Right ventricle myocardium inferior (tissue), 1 donor: Measurements from ENCODE around the gene TYW1. TPM values are rescaled to one million over a fixed set of nuclear protein-coding genes. Genes with fewer than 3 reads are reported as not detected.
"Not testable (repeated sequence)": the region's sequence is repeated elsewhere in the genome, so short reads cannot be mapped to it uniquely, and the experiment has no call there.

Experiments used
- ATAC-seq: fragments of 200-7000 bp; cut with Tn5 transposase; one replicate; pipeline ENCODE4 v1.9.1; 2020; ENCODE audit warnings: mild to moderate bottlenecking, moderate library complexity
- DNase-seq: peaks from one replicate; pipeline ENCODE4 v3.0.0; 2021; ENCODE audit errors: missing footprints
- intact Hi-C: fragments of 100-400 bp; cut with DNase I; formaldehyde crosslinking; loops from one replicate; pipeline ENCODE4 v1.11.0; 2022
- total RNA-seq: library from RNA; stranded (reverse); fragmentation: NEBNext Ultra II Directional; extraction: Animal tissue kit (Norgen Biotek cat#: 25700); gene quantifications from one replicate; pipeline ENCODE4 v1.2.1, GENCODE V29; 2021
- donor health status: DM: no; HTN: yes; CAD: no; lungs with severe emphysema.

Gene TYW1
- total RNA-seq, 1 donor from 2014 or later = 10.7 TPM

- ATAC-seq = peak; percentile 94
- DNase-seq, intact Hi-C loops: not testable (repeated sequence)
Measured at GRCh38 chr7:67036432-67037395, 40.1 kb downstream of the TYW1 start.

GRCh38 chr7:67040832-67041231, 44.2 kb downstream of the TYW1 start:
- ATAC-seq, intact Hi-C loops, DNase-seq: not testable (repeated sequence)

- intact Hi-C loops, DNase-seq: not testable (repeated sequence)
- peak; percentile 97 for ATAC-seq
Measured at GRCh38 chr7:67042781-67043558, 46.3 kb downstream of the TYW1 start.

- DNase-seq, intact Hi-C loops: not testable (repeated sequence)
- peak; percentile 32 for ATAC-seq
Measured at GRCh38 chr7:67043559-67043930, 46.9 kb downstream of the TYW1 start.

GRCh38 chr7:67045496-67045995, 48.9 kb downstream of the TYW1 start:
- ATAC-seq (no peak), DNase-seq (no peak)
- intact Hi-C loops = no loop called here

- ATAC-seq, DNase-seq, intact Hi-C loops: not testable (repeated sequence)
Measured at GRCh38 chr7:67046819-67047218, 50.2 kb downstream of the TYW1 start.

- intact Hi-C loops, DNase-seq: not testable (repeated sequence)
Measured at GRCh38 chr7:67049908-67050307, 53.3 kb downstream of the TYW1 start.

GRCh38 chr7:67052161-67052560, 55.5 kb downstream of the TYW1 start:
- DNase-seq, ATAC-seq, intact Hi-C loops: not testable (repeated sequence)

More at GRCh38 chr7:67049908-67050307, 53.3 kb downstream of the TYW1 start:
- not testable (repeated sequence) for ATAC-seq

GRCh38 chr7:67056683-67057082, 60.0 kb downstream of the TYW1 start:
- DNase-seq (no peak), ATAC-seq (no peak)
- intact Hi-C loops = no loop called here

GRCh38 chr7:67061321-67061720, 64.7 kb downstream of the TYW1 start:
- intact Hi-C loops, ATAC-seq: not testable (repeated sequence)

GRCh38 chr7:67062802-67063201, 66.2 kb downstream of the TYW1 start:
- DNase-seq, ATAC-seq, intact Hi-C loops: not testable (repeated sequence)

More at GRCh38 chr7:67061321-67061720, 64.7 kb downstream of the TYW1 start:
- DNase-seq = not testable (repeated sequence)

- ATAC-seq = peak; percentile 56
- intact Hi-C loops, DNase-seq: not testable (repeated sequence)
Measured at GRCh38 chr7:67066950-67067622, 70.5 kb downstream of the TYW1 start.

GRCh38 chr7:67076120-67076519, 79.5 kb downstream of the TYW1 start:
- DNase-seq, ATAC-seq, intact Hi-C loops: not testable (repeated sequence)

- DNase-seq, intact Hi-C loops: not testable (repeated sequence)
- ATAC-seq = peak; percentile 91
Measured at GRCh38 chr7:67082880-67083279, 86.2 kb downstream of the TYW1 start.

GRCh38 chr7:67089261-67089660, 92.6 kb downstream of the TYW1 start:
- ATAC-seq, DNase-seq, intact Hi-C loops: not testable (repeated sequence)

- ATAC-seq, intact Hi-C loops, DNase-seq: not testable (repeated sequence)
Measured at GRCh38 chr7:67091053-67091452, 94.4 kb downstream of the TYW1 start.

- DNase-seq, ATAC-seq, intact Hi-C loops: not testable (repeated sequence)
Measured at GRCh38 chr7:67098031-67098430, 101.4 kb downstream of the TYW1 start.

GRCh38 chr7:67099406-67099805, 102.8 kb downstream of the TYW1 start:
- intact Hi-C loops, ATAC-seq, DNase-seq: not testable (repeated sequence)
